ENCODE measurements around the gene IL37.

The IL37 gene, protein sequence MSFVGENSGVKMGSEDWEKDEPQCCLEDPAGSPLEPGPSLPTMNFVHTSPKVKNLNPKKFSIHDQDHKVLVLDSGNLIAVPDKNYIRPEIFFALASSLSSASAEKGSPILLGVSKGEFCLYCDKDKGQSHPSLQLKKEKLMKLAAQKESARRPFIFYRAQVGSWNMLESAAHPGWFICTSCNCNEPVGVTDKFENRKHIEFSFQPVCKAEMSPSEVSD

DNA sequence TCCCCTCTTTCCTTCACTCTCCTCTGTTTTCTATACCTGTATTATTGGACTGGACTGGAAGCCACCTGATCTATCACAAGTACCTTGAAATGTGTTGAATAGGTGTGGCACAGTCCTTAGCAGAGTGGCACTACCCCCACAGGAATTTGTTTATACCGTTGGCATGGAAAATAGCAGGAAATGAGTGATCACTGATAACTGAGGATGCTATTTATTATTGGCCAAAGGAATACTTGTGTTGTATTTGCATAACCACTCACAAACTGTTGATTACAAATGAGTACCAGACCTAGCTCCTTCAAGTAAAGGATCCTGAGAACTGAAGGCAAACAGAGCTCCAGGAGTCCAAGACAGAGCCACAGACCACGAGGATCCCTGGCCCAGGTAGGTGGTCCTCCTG, at the start of gene IL37:
Gene IL37, plus strand, starts transcription at position 301 of the 400 bp plus-strand sequence. CDS start 1,848 bp downstream, outside the sequence.
- no peak for DNase-seq (ENCODE audit: low read depth)

DNA sequence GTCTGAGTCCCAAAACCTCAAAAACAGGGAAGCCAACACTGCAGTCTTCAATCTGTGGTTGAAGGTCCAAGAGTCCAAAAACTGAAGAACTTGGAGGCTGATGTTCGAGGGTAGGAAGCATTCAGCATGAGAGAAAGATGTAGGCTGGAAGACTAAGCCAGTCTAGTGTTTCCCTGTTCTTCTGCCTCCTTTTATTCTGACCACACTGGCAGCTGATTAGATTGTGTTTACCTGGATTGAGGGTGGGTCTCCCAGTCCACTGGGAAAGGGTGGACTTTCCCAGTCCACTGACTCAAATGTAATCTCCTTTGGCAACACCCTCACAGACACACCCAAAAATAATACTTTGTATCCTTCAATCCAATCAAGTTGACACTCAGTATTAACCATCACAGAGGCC, 46.9 kb upstream of the IL37 start:
- no peak for DNase-seq (ENCODE audit: low read depth)

DNA sequence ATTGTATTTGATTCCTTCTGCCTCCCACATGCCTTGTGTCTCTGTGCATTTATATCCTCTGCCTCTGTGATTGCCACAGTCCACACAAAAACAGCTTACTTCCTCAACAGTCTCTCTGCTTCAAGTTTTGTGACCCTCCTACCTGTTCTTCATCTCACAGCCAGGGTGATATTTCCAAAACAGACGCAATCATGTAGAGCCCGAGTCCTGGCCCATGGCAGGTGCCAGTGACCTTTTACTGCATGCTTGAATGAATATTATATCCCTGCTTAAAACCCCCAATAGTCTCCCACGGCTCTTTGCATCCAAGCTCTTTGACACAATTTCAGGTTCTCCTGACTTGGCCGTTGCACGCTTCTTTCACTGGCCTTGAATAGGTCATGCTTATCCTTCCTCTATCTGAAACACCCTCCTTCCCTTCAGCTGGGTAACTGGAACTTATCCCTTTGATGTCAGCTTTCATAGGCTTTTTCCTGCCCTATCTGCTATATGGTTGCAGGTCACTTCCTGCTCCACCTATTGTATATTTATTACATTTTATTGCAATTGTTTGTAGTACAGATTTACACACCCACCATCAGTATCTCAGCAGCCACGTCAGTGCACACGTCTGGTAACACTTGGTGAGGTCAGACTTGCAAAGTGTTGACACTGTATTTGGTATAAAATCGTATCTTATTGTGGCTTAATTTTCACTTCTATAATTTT, 44.7 kb upstream of the IL37 start:
- no peak for DNase-seq (ENCODE audit: low read depth)

DNA sequence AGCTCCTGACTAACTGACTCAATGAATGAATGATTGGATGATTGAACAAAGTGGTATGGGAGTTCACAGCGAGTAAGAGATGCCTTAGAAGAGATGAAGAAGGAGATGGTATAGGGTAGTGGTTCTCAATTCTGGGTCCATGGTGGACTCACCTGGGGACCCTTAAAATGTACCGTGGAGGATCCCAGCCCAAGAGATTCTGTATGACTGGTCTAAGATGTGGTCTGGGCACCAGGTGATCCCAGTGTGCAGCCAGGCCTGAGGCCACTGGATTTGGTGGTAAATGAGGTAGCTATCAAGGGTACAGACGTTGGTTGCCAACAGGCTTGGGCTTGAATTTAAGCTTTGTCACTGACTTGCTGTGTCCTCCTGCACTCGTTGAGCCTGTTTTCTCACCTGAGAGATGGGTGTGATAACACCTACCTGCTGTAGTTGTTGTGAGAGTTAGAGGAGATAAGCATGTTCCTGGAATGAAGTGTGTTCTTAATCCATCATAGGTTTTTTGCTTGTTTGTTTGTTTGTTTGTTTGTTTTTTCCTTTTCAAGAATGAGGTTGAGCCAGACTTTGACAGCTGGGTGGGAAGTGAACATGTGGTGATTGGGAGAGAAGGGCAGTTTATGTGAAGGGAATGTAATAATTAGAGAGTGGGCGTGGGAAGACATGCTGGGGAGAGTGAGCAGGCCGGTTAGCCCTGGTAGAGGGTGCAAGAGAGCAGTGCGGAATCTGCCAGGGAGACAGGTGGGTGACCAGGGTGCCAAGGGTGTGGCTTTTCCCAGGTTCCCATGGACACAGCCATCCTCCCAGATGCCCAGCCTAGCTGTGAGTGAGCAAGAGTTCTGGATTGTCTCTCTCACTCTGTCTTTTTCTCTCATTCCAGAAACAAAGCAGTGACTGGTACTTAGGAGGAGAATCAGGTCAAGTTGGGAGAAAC, 43.0 kb upstream of the IL37 start:
- no peak for DNase-seq (ENCODE audit: low read depth)

DNA sequence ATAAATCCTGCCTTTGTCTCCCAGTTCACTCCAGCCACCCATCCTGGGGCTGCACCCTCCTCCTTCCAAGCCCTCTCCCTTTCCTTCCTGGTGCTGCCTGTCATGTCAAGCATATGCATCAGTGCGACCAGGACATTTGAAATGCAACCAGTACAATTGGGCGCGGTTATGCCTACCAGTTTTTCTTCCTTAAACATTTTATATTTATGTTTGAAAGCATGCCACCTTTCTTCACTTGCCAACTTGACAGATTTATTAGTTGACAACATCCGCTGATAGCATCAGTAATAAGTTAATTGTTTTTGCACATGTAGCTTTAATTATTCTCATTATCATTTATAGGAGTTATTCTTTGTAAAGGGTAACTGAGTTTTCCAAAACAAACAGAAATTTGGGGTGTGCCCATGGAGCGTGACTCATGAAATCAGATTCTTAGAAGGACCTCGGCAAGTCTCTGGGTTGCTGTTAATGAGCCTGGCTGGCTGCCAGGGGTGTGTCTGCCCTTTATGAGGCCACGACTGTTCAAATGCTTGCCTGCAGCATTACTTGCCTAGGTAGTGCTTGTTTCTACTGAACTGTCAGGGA, 41.6 kb upstream of the IL37 start:
- no peak for DNase-seq (ENCODE audit: low read depth)

DNA sequence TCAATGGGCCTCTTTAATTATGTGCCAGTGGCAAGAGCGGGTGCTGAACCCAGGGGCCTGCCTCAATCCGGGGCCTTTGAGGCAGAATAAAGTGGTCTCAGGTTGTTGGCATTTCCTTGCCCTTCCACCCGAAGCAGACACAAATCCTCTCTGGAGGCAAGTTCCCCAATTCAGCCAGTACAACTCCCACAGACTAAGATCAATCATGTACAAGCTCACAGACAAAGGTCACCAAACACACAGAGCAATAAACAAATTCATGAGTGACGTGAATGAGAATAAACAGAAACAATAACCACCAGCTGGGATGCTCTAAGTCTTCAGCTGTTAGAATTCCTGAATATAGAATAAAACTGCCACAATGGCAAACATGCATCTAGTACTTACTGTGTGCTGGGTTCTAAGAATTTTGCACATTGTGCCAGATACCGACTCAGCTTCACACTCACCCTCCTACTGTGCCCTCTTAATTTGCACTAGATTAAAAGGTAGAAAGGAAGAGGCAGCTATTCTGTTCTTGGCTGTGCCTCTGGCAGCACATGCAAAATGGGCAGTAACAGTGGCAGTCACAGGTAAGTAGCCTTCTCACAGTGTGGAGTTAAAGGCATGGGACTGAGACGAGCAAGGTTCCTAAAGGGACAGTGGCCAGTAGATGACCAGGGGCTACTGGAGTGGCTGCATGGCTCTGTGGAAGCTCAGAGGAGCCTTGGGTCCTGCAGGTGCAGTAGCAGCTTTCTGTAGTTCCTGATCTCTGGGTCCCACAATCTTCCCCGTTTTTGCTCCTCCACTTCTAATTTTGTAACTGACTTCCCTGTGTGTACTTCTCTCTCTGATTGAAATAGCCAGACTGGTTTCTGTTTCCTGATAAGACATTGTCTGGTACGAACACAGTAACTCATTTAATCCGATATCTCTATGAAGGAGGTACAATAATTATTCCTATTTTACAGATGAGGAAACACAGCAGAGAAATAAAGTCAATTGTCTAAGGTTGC, 39.8 kb upstream of the IL37 start:
- no peak for DNase-seq (ENCODE audit: low read depth)

DNA sequence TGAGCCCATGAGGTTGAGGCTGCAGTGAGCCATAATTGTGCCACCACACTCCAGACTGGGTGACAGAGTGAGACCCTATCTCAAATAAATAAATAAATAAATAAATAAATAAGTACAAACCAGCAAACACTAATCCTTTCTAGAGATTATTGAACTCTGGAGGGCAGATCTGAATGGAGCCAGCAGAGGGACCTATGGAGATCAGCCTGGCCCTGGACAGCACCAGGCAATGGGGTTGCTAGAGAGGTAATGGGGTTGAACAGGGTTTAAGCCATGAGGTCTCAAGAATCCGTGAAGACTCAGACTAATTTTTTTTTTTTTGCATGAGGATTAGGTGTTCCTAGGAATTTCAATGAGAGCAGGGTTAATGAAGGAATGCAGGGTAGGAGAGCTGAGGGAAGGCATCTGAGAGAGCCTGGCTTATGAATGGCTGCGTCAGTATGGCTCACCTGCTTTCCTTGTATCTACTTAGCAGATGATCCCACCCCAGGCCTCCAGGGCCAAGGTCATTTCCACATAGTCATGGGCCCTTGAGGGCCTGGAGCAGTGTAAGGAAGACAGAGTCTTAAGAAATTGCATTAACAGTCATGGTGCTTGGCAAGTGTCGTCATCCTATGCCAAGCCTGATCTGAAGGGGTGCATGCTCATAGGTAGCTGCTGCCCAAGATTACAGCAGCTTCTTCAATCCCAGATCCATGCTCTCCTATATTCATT, 34.6 kb upstream of the IL37 start:
- DNase-seq (ENCODE audit: low read depth) = no peak

DNA sequence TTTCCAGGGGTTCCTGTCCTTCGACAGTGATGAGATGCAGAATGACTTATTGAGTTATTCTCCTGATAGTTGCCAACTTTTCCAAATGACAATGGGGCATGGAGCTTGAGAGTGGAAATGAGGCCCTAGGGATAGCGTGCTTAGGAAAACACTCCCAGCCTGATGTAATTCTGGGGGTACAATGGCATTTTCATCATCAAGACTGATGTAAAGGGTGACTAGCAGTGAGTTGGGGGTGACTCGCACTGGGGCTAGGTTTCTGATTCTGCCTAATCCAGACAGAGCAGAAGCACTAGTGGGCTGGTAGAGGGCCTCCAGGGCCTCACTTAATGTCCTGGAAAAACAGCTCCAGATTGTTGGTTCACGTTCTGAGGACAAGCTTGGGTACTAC, 34.0 kb upstream of the IL37 start:
- DNase-seq (ENCODE audit: low read depth) = no peak

DNA sequence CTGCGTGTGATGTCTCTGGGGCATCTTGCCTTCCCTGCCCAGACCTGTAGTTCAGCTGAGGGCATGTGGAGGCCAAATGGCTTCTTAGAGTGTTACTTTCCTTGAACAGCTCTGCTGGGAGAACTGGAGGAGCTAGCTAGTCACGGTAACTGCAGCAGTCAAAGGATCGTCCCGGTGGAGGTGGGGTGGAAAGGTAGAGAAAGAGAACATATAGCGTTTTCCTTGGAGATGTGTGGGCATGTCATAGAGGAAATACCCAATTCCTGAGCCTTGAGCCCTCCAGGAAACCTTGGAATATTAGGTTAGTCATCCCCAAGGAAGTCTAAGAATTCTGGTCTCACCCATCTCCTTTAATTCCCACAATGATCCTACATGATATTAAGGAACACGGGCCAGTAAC, 33.5 kb upstream of the IL37 start:
- no peak for DNase-seq (ENCODE audit: low read depth)

DNA sequence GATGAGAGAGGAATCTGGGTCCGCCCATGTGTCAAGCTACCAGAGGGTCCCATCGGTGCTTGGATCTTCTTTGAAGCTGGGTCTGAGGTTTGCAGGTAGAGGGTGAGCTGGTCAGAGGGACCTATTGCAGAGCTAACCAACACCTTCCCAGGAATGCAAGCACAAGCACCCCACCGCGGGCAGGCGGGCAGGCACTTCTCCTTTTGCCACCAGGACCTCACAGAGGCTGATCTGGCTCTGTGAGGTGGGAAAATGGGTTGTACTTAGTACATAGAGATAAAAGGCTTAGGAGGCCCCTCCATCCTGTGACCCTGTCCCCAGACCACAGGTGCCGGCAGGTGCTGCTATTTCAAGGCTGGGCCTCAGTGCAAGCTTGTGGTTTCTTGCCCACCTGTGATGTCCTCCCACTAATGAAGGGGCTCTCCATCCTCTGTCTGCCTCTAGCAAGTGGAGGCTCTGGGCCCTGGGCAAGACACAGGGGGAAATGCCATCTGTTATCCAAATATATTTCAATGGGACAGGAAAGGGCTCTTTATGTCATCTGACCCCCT, 31.4 kb upstream of the IL37 start:
- no peak for DNase-seq (ENCODE audit: low read depth)

DNA sequence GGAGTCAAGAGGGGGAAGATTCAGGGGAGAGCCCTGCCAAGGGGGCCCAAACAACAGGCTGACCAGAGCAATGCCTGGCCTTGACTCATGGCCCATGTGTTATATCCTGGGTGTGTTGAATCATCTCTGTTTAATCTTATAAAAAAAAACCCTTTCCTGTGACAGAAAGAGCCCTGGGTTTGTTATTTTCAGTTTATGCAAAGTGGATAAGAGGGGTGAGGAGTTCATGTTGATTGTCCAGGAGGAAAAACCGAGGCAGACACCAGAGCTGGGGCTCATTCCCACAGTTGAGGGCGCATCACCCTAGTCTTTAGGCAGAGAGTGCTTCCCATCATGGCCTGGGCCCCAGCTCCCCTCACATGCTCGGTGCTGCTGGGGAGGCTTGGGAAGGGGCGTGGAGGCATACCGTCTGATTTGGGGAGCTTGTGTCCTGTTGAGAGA, 30.9 kb upstream of the IL37 start:
- no peak for DNase-seq (ENCODE audit: low read depth)

DNA sequence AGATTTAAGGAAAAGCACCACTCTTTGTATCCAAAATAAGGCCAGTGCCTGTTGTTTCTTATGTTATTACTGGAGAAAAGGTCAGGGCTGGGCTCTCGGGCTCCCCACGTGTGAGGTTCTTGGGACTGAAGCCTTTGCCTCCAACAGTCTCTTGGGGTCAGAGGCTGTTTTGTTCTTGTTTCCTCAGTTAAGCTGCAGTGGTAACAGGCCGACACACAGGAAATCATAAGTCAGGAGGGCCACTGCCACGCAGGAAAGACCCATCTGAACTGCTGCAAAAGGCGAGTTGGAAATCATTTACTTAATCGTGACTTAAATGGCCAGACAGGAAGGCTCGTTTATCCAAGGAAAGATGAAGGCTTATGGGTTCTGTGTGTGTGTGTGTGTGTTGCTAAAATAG, 30.3 kb upstream of the IL37 start:
- DNase-seq (ENCODE audit: low read depth) = no peak

DNA sequence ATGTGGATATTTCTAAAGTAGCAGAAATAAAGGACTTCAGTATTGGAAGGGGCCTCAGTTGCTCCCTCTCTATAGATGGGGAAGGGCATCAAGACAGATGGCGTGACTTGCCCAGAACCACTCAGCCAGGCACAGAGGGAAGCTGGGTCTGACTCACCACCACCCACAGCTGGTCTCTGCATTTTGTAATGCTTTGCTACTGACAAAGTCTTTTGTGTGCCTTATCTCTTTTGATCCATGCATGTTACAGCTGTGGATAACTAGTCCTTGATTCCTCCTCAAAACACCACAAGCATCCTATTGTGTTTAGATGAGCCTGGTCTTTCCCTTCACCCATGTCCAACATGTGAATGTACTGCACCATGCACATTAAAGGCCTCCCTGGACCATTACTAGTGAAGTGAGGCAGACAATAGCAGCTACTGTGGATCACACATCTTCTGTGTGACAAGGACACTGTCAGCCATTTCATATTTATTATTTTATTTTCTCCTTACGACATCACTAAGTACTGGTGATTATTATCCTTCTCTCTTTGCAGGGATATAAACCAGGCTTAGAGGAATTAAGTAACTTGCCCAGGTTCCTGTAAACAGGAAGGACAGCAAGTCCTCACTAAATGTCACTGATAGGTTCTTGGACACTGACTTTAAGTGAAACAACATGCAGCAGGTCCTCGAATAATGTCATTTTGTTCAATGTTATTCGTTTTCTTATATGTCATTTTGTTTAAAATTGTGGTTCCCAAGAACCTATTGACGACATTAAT, 29.6 kb upstream of the IL37 start:
- DNase-seq (ENCODE audit: low read depth) = no peak

DNA sequence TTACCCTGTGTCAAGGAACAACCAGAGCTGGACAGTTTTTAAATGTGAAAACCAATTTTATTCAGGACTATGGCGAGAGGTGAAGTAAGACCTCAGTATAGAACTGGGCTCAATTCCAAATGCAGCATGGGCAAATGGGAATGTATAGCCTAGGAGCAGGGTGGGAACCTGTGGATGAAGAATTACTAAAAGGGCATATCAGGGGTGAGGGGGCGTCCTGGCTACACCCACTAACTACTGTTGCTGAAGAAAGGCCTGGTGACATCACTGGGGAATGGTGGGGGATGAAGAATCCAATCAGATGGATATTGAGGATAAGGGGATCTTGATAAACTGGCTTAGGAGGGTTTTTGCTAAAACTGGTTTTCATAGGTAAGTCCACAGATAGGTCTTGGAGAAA, 27.3 kb upstream of the IL37 start:
- no peak for DNase-seq (ENCODE audit: low read depth)

DNA sequence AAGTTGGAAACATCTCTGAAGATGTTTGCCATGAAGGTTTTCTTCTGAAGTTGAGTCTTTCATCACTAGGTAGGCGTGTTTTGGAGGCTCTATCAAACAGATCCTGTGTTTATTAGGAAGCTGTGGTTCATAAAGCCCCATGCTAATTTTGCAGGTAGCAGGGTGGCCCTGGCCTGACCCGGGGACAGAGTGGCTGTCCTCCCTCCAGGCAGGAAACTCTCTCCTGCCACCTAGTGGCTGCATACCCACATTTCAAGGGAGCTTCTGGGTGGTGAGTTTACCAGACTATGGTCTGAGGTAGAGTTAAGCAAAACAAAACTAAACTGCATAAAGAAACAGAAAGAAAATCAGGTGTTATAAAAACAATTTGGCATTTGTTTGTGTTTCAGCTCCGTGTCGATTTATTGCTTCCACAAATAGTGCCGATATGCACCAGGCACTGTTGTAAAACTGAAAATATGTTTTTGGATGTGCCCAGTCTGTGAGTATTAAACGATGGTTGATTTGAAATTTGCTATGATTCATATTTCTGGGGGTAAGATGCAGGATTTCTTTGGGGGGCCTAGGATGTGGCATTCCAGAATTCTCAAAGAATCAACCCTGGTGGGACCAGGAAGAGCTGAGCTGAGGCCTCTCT, 26.0 kb upstream of the IL37 start:
- peak; percentile 42 for DNase-seq (ENCODE audit: low read depth)

DNA sequence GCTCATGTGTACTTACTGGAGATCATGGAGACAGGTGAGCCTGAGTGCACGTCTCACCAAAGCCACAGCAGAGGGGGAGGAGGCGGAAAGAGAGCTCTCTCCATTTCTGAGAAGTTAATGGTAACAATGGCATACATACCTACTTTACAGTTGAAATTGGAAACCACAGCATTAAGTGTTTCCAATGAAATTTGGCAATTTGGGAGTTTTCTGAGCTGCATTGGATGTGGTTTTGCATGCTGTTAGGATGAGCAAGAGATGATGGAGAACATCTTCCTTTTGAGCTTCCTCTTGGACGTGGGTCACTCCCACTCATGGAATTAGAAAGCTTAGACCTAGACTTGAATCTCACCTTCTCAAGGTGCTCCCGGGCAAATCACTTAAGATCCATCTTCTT, 25.5 kb upstream of the IL37 start:
- DNase-seq (ENCODE audit: low read depth) = no peak

DNA sequence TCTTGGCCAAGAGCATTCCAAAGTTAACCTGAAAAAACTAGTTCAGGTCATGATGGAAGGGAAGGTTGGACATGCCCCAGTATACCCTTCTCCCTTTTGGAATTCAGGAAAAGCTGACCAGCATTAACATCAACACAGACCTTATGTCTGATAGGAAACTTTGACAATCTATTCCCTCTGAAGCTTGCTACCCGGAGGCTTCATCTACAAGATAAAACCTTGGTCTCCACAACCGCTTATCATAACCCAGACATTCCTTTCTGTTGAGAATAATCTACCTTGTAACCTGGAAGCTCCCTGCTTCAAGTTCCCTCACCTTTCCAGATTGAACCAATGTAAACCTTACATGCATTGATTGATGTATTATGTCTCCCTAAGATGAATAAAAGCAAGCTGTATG, 24.7 kb upstream of the IL37 start:
- no peak for DNase-seq (ENCODE audit: low read depth)

DNA sequence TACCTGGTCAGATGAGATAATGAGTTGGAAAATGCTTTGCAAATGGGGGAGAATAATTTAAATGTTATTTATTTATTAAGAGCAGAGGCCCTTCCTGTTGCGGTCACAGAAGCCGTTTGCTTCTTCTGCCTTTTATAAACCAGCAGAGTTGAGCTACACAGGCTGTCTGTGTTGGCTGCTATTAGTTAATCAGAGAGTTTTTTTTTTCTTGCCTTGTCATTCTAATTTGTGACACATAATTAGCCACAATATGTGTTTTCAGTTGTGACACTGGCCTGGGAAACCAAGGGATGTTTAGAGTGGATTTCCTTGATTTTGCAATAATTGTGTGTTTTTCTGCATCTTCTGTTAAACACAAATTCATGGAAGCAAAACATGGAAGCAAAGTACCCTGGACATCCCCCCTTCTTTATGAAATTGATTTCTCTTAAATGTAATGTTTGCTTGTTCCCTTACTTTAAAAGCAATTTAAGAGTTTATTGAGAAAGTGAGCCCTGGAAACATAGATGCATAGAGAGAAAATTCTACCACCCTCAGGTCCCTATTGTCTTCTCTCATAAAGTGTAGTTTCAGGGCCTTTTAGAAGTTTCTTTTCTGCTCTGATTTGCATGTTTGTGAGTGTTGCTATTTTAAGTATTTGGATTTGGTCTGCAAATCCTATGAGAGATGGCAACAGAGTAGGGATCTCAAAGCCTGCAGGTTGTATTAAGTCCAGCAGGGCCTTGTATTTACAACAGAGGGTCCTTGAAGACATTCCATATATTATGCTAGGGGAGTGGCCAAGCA, 22.8 kb upstream of the IL37 start:
- no peak for DNase-seq (ENCODE audit: low read depth)
